Measurements from ENCODE around the gene PEA15. TPM values are rescaled to one million over a fixed set of nuclear protein-coding genes. Genes with fewer than 3 reads are reported as not detected.

Gene PEA15
- total and polyA plus RNA-seq, 2 donors (not counting 1 experiment from before 2014, with no cell fraction given) = 108 to 871 TPM

DNA sequence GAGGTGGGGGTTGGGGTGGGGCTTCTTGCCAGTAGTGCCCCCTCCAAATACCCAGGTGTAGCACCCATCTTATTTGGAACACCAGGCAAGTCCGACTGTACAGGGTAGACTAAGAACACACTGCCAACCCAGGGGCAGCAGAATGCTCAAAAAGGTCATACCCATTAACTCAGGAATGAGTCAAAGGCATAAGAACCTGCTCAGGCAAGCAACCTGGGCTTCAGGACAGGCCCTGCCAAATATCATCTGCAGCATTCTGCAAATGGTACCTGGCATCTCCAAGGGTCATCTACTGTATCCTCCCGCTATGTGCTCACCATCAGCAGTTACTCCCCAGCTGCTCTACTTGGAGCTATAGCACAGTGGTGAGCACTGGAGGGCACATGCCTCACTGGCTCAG, 19.4 kb downstream of the PEA15 start:
- peaks cover 16% of the 10 kb centered on the region for H3K36me3 ChIP-seq (ENCODE audit: control insufficient read depth, insufficient read depth, low read length)
- H3K4me1 ChIP-seq (ENCODE audit: control insufficient read depth, extremely low read depth, insufficient read depth, low read length) = peaks cover 2% of the 10 kb centered on the region
- no peak overlapping the region for H3K27ac ChIP-seq (ENCODE audit: insufficient read depth, low read length)
- no peaks in the 10 kb centered on the region for H3K27me3 ChIP-seq (ENCODE audit: control insufficient read depth, insufficient read depth, low read length)
- no peaks in the 10 kb centered on the region for H3K79me2 ChIP-seq (ENCODE audit: control insufficient read depth, insufficient read depth, low read length)
- H3K4me3 ChIP-seq (replicated peaks in 1 of 4; ENCODE audit: control extremely low read depth in 1 of 4, insufficient read depth in 1 of 4, low read depth in 3 of 4, low read length in 4 of 4) = no peak overlapping the region
- H4K20me1 ChIP-seq (ENCODE audit: control insufficient read depth, extremely low read depth, insufficient read depth, low read length) = no peaks in the 10 kb centered on the region
- H3K4me2 ChIP-seq (ENCODE audit: extremely low read depth, insufficient read depth, low read length) = no peak overlapping the region
- TF ChIP-seq, protein P1, sequence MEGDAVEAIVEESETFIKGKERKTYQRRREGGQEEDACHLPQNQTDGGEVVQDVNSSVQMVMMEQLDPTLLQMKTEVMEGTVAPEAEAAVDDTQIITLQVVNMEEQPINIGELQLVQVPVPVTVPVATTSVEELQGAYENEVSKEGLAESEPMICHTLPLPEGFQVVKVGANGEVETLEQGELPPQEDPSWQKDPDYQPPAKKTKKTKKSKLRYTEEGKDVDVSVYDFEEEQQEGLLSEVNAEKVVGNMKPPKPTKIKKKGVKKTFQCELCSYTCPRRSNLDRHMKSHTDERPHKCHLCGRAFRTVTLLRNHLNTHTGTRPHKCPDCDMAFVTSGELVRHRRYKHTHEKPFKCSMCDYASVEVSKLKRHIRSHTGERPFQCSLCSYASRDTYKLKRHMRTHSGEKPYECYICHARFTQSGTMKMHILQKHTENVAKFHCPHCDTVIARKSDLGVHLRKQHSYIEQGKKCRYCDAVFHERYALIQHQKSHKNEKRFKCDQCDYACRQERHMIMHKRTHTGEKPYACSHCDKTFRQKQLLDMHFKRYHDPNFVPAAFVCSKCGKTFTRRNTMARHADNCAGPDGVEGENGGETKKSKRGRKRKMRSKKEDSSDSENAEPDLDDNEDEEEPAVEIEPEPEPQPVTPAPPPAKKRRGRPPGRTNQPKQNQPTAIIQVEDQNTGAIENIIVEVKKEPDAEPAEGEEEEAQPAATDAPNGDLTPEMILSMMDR (conservative IDR thresholded peaks at IDR 0.05 in 1 of 2, IDR thresholded peaks at IDR 0.05 in 1 of 2; ENCODE audit: low read depth in 1 of 2, low read length in 2 of 2) = no peak
- TF ChIP-seq EZH2 (IDR thresholded peaks at IDR 0.05; ENCODE audit: low read length, missing control alignments) = no peak
- H3K9me3 ChIP-seq (ENCODE audit: control insufficient read depth, insufficient read depth, low read depth, low read length) = no peaks in the 10 kb centered on the region
- no peak for DNase-seq (ENCODE audit: low read depth in 2 of 2)
- H3K9ac ChIP-seq (ENCODE audit: insufficient read depth, low read length) = no peak overlapping the region
- H2AFZ ChIP-seq (ENCODE audit: low read length) = no peak overlapping the region

DNA sequence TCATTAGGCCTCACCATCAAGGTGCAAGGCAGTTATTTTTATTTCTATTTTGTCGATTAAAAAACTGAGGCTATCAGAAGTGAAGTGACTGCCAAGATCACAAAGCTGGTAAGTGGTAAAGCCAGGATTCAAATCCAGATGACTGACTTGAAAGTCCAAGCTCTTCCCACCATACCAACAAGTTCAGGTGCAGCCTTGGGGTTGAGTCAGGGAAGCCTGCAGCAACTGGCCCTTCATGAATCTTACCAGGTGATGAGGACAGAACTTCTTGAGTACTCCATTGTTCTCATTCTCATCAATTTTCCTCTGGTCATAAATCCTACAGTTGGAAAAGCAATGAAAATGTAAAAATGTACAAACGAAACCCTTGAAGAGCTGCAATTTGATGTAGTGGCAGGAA, 20.2 kb downstream of the PEA15 start:
- Histone ChIP-seq H3K9me3 (ENCODE audit: control insufficient read depth, insufficient read depth, low read depth, low read length) (no peaks in the 10 kb centered on the region), H3K79me2 (ENCODE audit: control insufficient read depth, insufficient read depth, low read length) (no peaks in the 10 kb centered on the region), H3K36me3 (ENCODE audit: control insufficient read depth, insufficient read depth, low read length) (peaks cover 18% of the 10 kb centered on the region), H2AFZ (ENCODE audit: low read length) (no peak overlapping the region), H3K4me1 (ENCODE audit: control insufficient read depth, extremely low read depth, insufficient read depth, low read length) (no peaks in the 10 kb centered on the region), H3K4me2 (ENCODE audit: extremely low read depth, insufficient read depth, low read length) (no peak overlapping the region), H3K4me3 (replicated peaks in 1 of 4; ENCODE audit: control extremely low read depth in 1 of 4, insufficient read depth in 1 of 4, low read depth in 3 of 4, low read length in 4 of 4) (no peak overlapping the region), H3K27ac (ENCODE audit: insufficient read depth, low read length) (no peak overlapping the region), H4K20me1 (ENCODE audit: control insufficient read depth, extremely low read depth, insufficient read depth, low read length) (no peaks in the 10 kb centered on the region), H3K9ac (ENCODE audit: insufficient read depth, low read length) (no peak overlapping the region), H3K27me3 (ENCODE audit: control insufficient read depth, insufficient read depth, low read length) (no peaks in the 10 kb centered on the region)
- TF ChIP-seq, protein P1 (conservative IDR thresholded peaks at IDR 0.05 in 1 of 2, IDR thresholded peaks at IDR 0.05 in 1 of 2; ENCODE audit: low read depth in 1 of 2, low read length in 2 of 2) = no peak
- TF ChIP-seq EZH2 (IDR thresholded peaks at IDR 0.05; ENCODE audit: low read length, missing control alignments) = no peak
- DNase-seq (ENCODE audit: low read depth in 2 of 2) = no peak

DNA sequence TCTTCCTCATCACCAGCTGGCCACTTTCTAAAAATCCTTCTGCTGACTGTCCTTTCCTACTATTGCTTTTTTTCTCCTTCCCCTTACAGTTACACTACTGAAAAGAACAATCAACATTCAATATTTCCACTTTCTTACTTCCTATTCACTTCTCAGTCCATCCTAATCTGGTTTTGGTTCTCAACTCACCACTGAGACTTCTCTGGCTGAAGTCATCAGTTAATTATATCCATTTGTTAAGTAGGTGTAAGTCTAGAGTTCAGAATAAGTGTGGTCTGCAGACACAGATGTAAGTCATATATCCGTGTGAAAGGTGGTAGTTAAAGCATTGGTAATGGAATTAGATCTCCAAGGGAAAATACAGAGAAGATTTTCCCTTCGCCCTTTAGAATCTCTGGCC, 21.4 kb downstream of the PEA15 start:
- H3K4me3 ChIP-seq (replicated peaks in 1 of 4; ENCODE audit: control extremely low read depth in 1 of 4, insufficient read depth in 1 of 4, low read depth in 3 of 4, low read length in 4 of 4) = no peak overlapping the region
- H2AFZ ChIP-seq (ENCODE audit: low read length) = no peak overlapping the region
- peaks cover 18% of the 10 kb centered on the region for H3K36me3 ChIP-seq (ENCODE audit: control insufficient read depth, insufficient read depth, low read length)
- H3K79me2 ChIP-seq (ENCODE audit: control insufficient read depth, insufficient read depth, low read length) = no peaks in the 10 kb centered on the region
- DNase-seq (ENCODE audit: low read depth in 2 of 2) = no peak
- no peak overlapping the region for H3K9ac ChIP-seq (ENCODE audit: insufficient read depth, low read length)
- TF ChIP-seq EZH2 (IDR thresholded peaks at IDR 0.05; ENCODE audit: low read length, missing control alignments) = no peak
- TF ChIP-seq, protein P1 (conservative IDR thresholded peaks at IDR 0.05 in 1 of 2, IDR thresholded peaks at IDR 0.05 in 1 of 2; ENCODE audit: low read depth in 1 of 2, low read length in 2 of 2) = no peak
- H3K9me3 ChIP-seq (ENCODE audit: control insufficient read depth, insufficient read depth, low read depth, low read length) = no peaks in the 10 kb centered on the region
- H3K27ac ChIP-seq (ENCODE audit: insufficient read depth, low read length) = no peak overlapping the region
- no peak overlapping the region for H3K4me2 ChIP-seq (ENCODE audit: extremely low read depth, insufficient read depth, low read length)
- H3K4me1 ChIP-seq (ENCODE audit: control insufficient read depth, extremely low read depth, insufficient read depth, low read length) = no peaks in the 10 kb centered on the region
- no peaks in the 10 kb centered on the region for H4K20me1 ChIP-seq (ENCODE audit: control insufficient read depth, extremely low read depth, insufficient read depth, low read length)
- no peaks in the 10 kb centered on the region for H3K27me3 ChIP-seq (ENCODE audit: control insufficient read depth, insufficient read depth, low read length)
